Common myeloid progenitor, CD34-positive (primary cell): Measurements from ENCODE around the gene ELMO3. TPM values are rescaled to one million over a fixed set of nuclear protein-coding genes. Genes with fewer than 3 reads are reported as not detected.

ENCODE experiments used
- CTCF ChIA-PET: fragments of 350-600 bp; sonication (Branson Sonifier 250); formaldehyde crosslinking; loops from one replicate; lab custom pipeline; 2021; ENCODE audit warnings: antibody characterized with exemption; lab: Charles Lee
- POLR2A ChIA-PET: fragments of 350-600 bp; sonication (Branson Sonifier 250); formaldehyde crosslinking; loops from one replicate; lab custom pipeline; 2021; ENCODE audit warnings: antibody characterized with exemption; lab: Charles Lee
- DNase-seq, 3 donors: peaks; one replicate each; pipeline versions ENCODE4 v3.0.0 to v3.0.0-alpha.2; 2013
- H3K27ac ChIP-seq, 2 experiments: 1 replicate in 1 of 2; 2 replicates in 1 of 2; pipeline ENCODE4 v1.7.0; 2013; ENCODE audit warnings: inconsistent platforms in 2 of 2, low read length in 2 of 2, mild to moderate bottlenecking in 2 of 2, low read depth in 1 of 2, moderate library complexity in 1 of 2; ENCODE audit not compliant: severe bottlenecking in 2 of 2, insufficient read depth in 1 of 2, poor library complexity in 1 of 2
- H3K27me3 ChIP-seq, 5 experiments: replicated peaks in 2 of 5; 1 replicate in 3 of 5; 2 replicates in 2 of 5; pipeline versions ENCODE4 v1.6.1 to v1.7.0; 2013; ENCODE audit warnings: low read length in 4 of 5, mild to moderate bottlenecking in 2 of 5, moderate library complexity in 2 of 5, inconsistent platforms in 1 of 5; ENCODE audit not compliant: insufficient read depth in 5 of 5, control insufficient read depth in 4 of 5
- H3K36me3 ChIP-seq, 4 experiments: 1 replicate in 2 of 4; 2 replicates in 2 of 4; pipeline versions ENCODE4 v1.6.1 to v1.7.0; 2013; ENCODE audit warnings: low read length in 3 of 4, control low read depth in 1 of 4, mild to moderate bottlenecking in 1 of 4; ENCODE audit not compliant: control insufficient read depth in 4 of 4, insufficient read depth in 4 of 4
- H3K4me1 ChIP-seq, 4 experiments: 1 replicate in 3 of 4; 2 replicates in 1 of 4; pipeline versions ENCODE4 v1.6.1 to v1.7.1; 2013; ENCODE audit warnings: low read length in 3 of 4, mild to moderate bottlenecking in 3 of 4, control low read depth in 1 of 4, inconsistent platforms in 1 of 4, moderate library complexity in 1 of 4; ENCODE audit not compliant: control insufficient read depth in 4 of 4, insufficient read depth in 4 of 4; ENCODE audit errors: control extremely low read depth in 1 of 4
- H3K4me3 ChIP-seq, 7 experiments: 1 replicate in 4 of 7; 2 replicates in 3 of 7; pipeline versions ENCODE4 v1.5.1 to v1.7.0; 2013; ENCODE audit warnings: mild to moderate bottlenecking in 7 of 7, low read length in 6 of 7, moderate library complexity in 6 of 7, inconsistent platforms in 2 of 7, low read depth in 2 of 7, control low read depth in 1 of 7; ENCODE audit not compliant: insufficient read depth in 4 of 7, control insufficient read depth in 1 of 7; ENCODE audit errors: extremely low read depth in 1 of 7
- H3K9me3 ChIP-seq, 5 experiments: 1 replicate in 4 of 5; 2 replicates in 1 of 5; pipeline versions ENCODE4 v1.6.1 to v1.7.1; 2013; ENCODE audit warnings: low read length in 4 of 5, mild to moderate bottlenecking in 2 of 5, inconsistent platforms in 1 of 5, low read depth in 1 of 5, moderate library complexity in 1 of 5; ENCODE audit not compliant: control insufficient read depth in 4 of 5, insufficient read depth in 2 of 5; ENCODE audit errors: control extremely low read depth in 1 of 5
- WGBS: methylation state at CpG from one replicate; pipeline ENCODE4 v1.1.5; 2013; ENCODE audit not compliant: insufficient coverage; 5-methylcytosine and 5-hydroxymethylcytosine counted together
- polyA plus RNA-seq: library from polyadenylated mRNA; unstranded; fragments of 120-200 nt; gene quantifications from one replicate; pipeline ENCODE4 v1.2.1, GENCODE V29; 2013

ELMO3 gene
- 0.81 TPM for polyA plus RNA-seq

- Histone ChIP-seq H3K27me3 (no peaks in the 10 kb centered on the region), H3K9me3 (no peaks in the 10 kb centered on the region), H3K4me3 (peak within 1 kb of the TSS in 2 of 7 experiments; percentile 13 to 16), H3K4me1 (peaks cover 0 to 3% (median 0%) of the 10 kb centered on the region in 4 experiments), H3K27ac (no peak within 1 kb of the TSS), H3K36me3 (peaks cover 15 to 82% (median 64%) of the 10 kb centered on the region in 4 experiments)
- CTCF ChIA-PET = interaction anchor here (0.9 to 2.9 kb wide), 11 partner anchors 9 to 249 kb away, joined by 3 to 22 read pairs (median 6); no protein-coding TSS in a partner anchor
- 91% methylated on average over 37 of the region's 61 CpGs for WGBS
- peak in 2 of 3 donors; percentile 29 to 55 for DNase-seq
- POLR2A ChIA-PET = interaction anchor here (1.0 kb wide), 1 partner anchor 45 kb away, joined by 6 read pairs; no protein-coding TSS in a partner anchor
Observed at GRCh38 chr16:67199011-67199807, at the start of gene ELMO3. ELMO3 (plus strand) TSS chr16:67199131; CDS start chr16:67199327, 196 bp downstream.

GRCh38 chr16:67149276-67150046 lies 49.5 kb upstream of the ELMO3 start:
- POLR2A ChIA-PET = no interaction called here
- Histone ChIP-seq H3K36me3 (peaks cover 5 to 47% (median 38%) of the 10 kb centered on the region in 4 experiments), H3K4me3 (peak overlapping the region in 2 of 7 experiments; percentile 78 to 82), H3K27me3 (peaks cover 0 to 19% (median 4%) of the 10 kb centered on the region in 5 experiments), H3K9me3 (no peaks in the 10 kb centered on the region), H3K4me1 (peaks cover 0 to 19% (median 15%) of the 10 kb centered on the region in 4 experiments), H3K27ac (no peak overlapping the region)
- no peak for DNase-seq
- WGBS = 82% methylated on average over 76 of the region's 77 CpGs
- CTCF ChIA-PET = interaction anchor here (1.1 to 3.9 kb wide), 4 partner anchors 10 to 132 kb away, joined by 3 to 19 read pairs (median 4); no protein-coding TSS in a partner anchor

- peaks cover 0 to 4% (median 0%) of the 10 kb centered on the region in 5 experiments for H3K9me3 ChIP-seq
- DNase-seq = peak; percentile 65 to 80 (median 73)
- peak overlapping the region; percentile 29 to 82 (median 56) for H3K4me3 ChIP-seq
- H3K36me3 ChIP-seq = peaks cover 5 to 39% (median 31%) of the 10 kb centered on the region in 4 experiments
- H3K27ac ChIP-seq = no peak overlapping the region
- POLR2A ChIA-PET = no interaction called here
- peaks cover 0 to 27% (median 5%) of the 10 kb centered on the region in 5 experiments for H3K27me3 ChIP-seq
- WGBS = 9% methylated on average over 78 of the region's 94 CpGs
- peaks cover 0 to 24% (median 17%) of the 10 kb centered on the region in 4 experiments for H3K4me1 ChIP-seq
- CTCF ChIA-PET = interaction anchor here (0.8 to 6.1 kb wide), 13 partner anchors 10 to 188 kb away, joined by 3 to 53 read pairs (median 7); partner anchors contain the start of genes FBXL8 and TRADD
Observed at GRCh38 chr16:67150047-67150832, 48.7 kb upstream of the ELMO3 start.

- H3K27me3 ChIP-seq = peaks cover 0 to 34% (median 7%) of the 10 kb centered on the region in 5 experiments
- H3K4me3 ChIP-seq = peak within 1 kb of the TSS; percentile 29 to 82 (median 56)
Observed at GRCh38 chr16:67150833-67151396, 48.0 kb upstream of the ELMO3 start, which contains the start of gene B3GNT9. B3GNT9 (minus strand) TSS chr16:67150998; CDS start chr16:67150485, 513 bp downstream.

GRCh38 chr16:67151431-67152097 lies 47.4 kb upstream of the ELMO3 start:
- H3K36me3 ChIP-seq = peaks cover 5 to 26% (median 20%) of the 10 kb centered on the region in 4 experiments
- H3K4me3 ChIP-seq = peak overlapping the region in 2 of 7 experiments; percentile 78 to 82
- no peak for DNase-seq
- 66% methylated on average over 8 of the region's 8 CpGs for WGBS
- POLR2A ChIA-PET = interaction anchor here (1.0 kb wide), 1 partner anchor 204 kb away, joined by 3 read pairs; no protein-coding TSS in a partner anchor
- CTCF ChIA-PET = interaction anchor here (1.1 to 6.1 kb wide), 12 partner anchors 11 to 189 kb away, joined by 3 to 53 read pairs (median 8); no protein-coding TSS in a partner anchor
- no peak overlapping the region for H3K27ac ChIP-seq
- peaks cover 0 to 28% (median 19%) of the 10 kb centered on the region in 4 experiments for H3K4me1 ChIP-seq
- peaks cover 0 to 4% (median 0%) of the 10 kb centered on the region in 5 experiments for H3K9me3 ChIP-seq
- H3K27me3 ChIP-seq = peaks cover 0 to 36% (median 7%) of the 10 kb centered on the region in 5 experiments

More at GRCh38 chr16:67150833-67151396, 48.0 kb upstream of the ELMO3 start, which contains the start of gene B3GNT9:
- 3% methylated on average over 18 of the region's 34 CpGs for WGBS
- Histone ChIP-seq H3K9me3 (peaks cover 0 to 4% (median 0%) of the 10 kb centered on the region in 5 experiments), H3K27ac (no peak within 1 kb of the TSS), H3K4me1 (peaks cover 0 to 28% (median 19%) of the 10 kb centered on the region in 4 experiments), H3K36me3 (peaks cover 5 to 32% (median 26%) of the 10 kb centered on the region in 4 experiments)
- DNase-seq = peak in 2 of 3 donors; percentile 50 to 77
- ChIA-PET CTCF (interaction anchor here (0.8 to 6.1 kb wide), 14 partner anchors 9 to 189 kb away, joined by 3 to 53 read pairs (median 6); partner anchors contain the start of genes FBXL8 and TRADD), POLR2A (interaction anchor here (1.0 kb wide), 1 partner anchor 204 kb away, joined by 3 read pairs; no protein-coding TSS in a partner anchor)
